PC-9 (cell line): ENCODE measurements around the gene RIMS4.

Experiments used
- CTCF ChIP-seq: fragments of 200-600 bp; sonication (generic); conservative IDR thresholded peaks from 2 replicates; pipeline ENCODE4 v1.6.1; 2017; ENCODE audit warnings: mixed run types, antibody characterized with exemption, mild to moderate bottlenecking, moderate library complexity
- EZH2 ChIP-seq: fragments of 200-600 bp; sonication (generic); IDR thresholded peaks from 2 replicates; pipeline ENCODE4 v1.8.0; 2017; ENCODE audit warnings: antibody characterized with exemption, low read depth

- TF ChIP-seq CTCF (no peak), EZH2 (no peak)
These were observed 104.8 kb downstream of the RIMS4 start for GRCh38 chr20:44705364-44706094.
